ENCODE results near the gene ZBTB18.

The ZBTB18 gene

GRCh38 chr1:244088161-244088560 is 37.1 kb downstream of the ZBTB18 start:
- no peak for DNase-seq (ENCODE audit: low read depth in 2 of 2)

GRCh38 chr1:244089561-244089960 is 38.5 kb downstream of the ZBTB18 start:
- DNase-seq (ENCODE audit: low read depth in 2 of 2), result no peak

GRCh38 chr1:244090645-244091044 is 39.6 kb downstream of the ZBTB18 start:
- DNase-seq (ENCODE audit: low read depth in 2 of 2), result no peak

- no peak for DNase-seq (ENCODE audit: low read depth in 2 of 2)
These were observed 41.3 kb downstream of the ZBTB18 start for GRCh38 chr1:244092293-244092963.

GRCh38 chr1:244092964-244093638 is 42.0 kb downstream of the ZBTB18 start:
- no peak for DNase-seq (ENCODE audit: low read depth in 2 of 2)

GRCh38 chr1:244094880-244095528 is 43.9 kb downstream of the ZBTB18 start:
- DNase-seq (ENCODE audit: low read depth in 2 of 2), result no peak

GRCh38 chr1:244095529-244095911 is 44.4 kb downstream of the ZBTB18 start:
- DNase-seq (ENCODE audit: low read depth in 2 of 2), result no peak

- DNase-seq (ENCODE audit: low read depth in 2 of 2), result no peak
These were observed 45.1 kb downstream of the ZBTB18 start for GRCh38 chr1:244096066-244096610.

- no peak for DNase-seq (ENCODE audit: low read depth in 2 of 2)
These were observed 45.6 kb downstream of the ZBTB18 start for GRCh38 chr1:244096691-244097090.

- no peak for DNase-seq (ENCODE audit: low read depth in 2 of 2)
These were observed 46.7 kb downstream of the ZBTB18 start for GRCh38 chr1:244097523-244098405.

GRCh38 chr1:244099258-244099930 is 48.3 kb downstream of the ZBTB18 start:
- DNase-seq (ENCODE audit: low read depth in 2 of 2), result no peak

GRCh38 chr1:244100276-244100675 is 49.2 kb downstream of the ZBTB18 start:
- no peak for DNase-seq (ENCODE audit: low read depth in 2 of 2)

GRCh38 chr1:244100704-244101453 is 49.8 kb downstream of the ZBTB18 start:
- no peak for DNase-seq (ENCODE audit: low read depth in 2 of 2)

GRCh38 chr1:244102046-244102445 is 51.0 kb downstream of the ZBTB18 start:
- no peak for DNase-seq (ENCODE audit: low read depth in 2 of 2)

GRCh38 chr1:244102468-244102867 is 51.4 kb downstream of the ZBTB18 start:
- no peak for DNase-seq (ENCODE audit: low read depth in 2 of 2)

- no peak for DNase-seq (ENCODE audit: low read depth in 2 of 2)
These were observed 53.4 kb downstream of the ZBTB18 start for GRCh38 chr1:244104309-244105060.

GRCh38 chr1:244106176-244106575 is 55.1 kb downstream of the ZBTB18 start:
- no peak for DNase-seq (ENCODE audit: low read depth in 2 of 2)
